Measurements from ENCODE around the gene PRKAG2.

Gene PRKAG2

DNA sequence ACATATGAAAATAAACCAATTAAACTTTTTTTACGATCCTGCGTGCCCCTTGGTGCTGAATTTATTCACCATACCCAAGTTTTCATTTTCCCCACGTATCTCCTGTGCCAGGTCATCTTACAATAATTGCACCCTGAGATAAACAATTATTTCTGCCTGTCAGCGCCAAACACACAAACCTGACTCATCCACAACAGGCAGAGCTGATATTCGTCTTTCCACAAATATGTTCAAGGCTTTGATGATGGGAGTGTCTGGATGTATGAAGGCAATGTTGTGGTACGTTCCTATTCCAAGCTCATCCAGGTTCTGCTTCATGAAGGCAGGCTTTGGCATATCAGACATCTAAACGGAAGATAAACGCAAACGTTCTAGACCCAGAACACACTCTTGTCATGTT lies 311.4 kb downstream of the PRKAG2 start:
- H3K36me3 Mint-ChIP-seq = peaks cover 8% of the 10 kb centered on the region
- H3K9me3 Mint-ChIP-seq = no peaks in the 10 kb centered on the region
- no peak overlapping the region for H3K4me3 Mint-ChIP-seq
- no peaks in the 10 kb centered on the region for H3K27me3 Mint-ChIP-seq
- H3K27ac Mint-ChIP-seq = no peak overlapping the region
- H3K4me1 Mint-ChIP-seq = peaks cover 6% of the 10 kb centered on the region

DNA sequence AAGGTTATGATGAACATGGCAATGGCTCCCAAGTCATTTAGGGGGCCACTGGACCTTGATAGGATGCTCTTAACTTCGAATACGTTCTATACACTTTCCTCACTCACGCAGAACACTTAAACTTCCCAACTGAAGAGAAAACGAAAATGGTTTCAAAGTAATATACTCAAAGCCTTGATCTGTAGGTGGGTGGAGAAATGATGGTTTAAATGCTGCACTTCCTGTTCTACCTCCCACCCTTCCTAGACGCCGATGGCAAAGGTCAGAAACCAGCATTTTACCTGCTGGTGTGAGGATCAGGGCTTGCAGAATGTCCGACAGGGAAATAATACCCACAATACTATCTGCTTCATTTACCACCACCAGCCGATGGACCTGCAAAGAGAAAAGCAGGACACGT lies 316.7 kb downstream of the PRKAG2 start:
- Mint-ChIP-seq H3K27ac (peak overlapping the region; percentile 56), H3K36me3 (peaks cover 9% of the 10 kb centered on the region), H3K4me3 (peak overlapping the region; percentile 34), H3K4me1 (peaks cover 21% of the 10 kb centered on the region), H3K27me3 (no peaks in the 10 kb centered on the region), H3K9me3 (no peaks in the 10 kb centered on the region)

DNA sequence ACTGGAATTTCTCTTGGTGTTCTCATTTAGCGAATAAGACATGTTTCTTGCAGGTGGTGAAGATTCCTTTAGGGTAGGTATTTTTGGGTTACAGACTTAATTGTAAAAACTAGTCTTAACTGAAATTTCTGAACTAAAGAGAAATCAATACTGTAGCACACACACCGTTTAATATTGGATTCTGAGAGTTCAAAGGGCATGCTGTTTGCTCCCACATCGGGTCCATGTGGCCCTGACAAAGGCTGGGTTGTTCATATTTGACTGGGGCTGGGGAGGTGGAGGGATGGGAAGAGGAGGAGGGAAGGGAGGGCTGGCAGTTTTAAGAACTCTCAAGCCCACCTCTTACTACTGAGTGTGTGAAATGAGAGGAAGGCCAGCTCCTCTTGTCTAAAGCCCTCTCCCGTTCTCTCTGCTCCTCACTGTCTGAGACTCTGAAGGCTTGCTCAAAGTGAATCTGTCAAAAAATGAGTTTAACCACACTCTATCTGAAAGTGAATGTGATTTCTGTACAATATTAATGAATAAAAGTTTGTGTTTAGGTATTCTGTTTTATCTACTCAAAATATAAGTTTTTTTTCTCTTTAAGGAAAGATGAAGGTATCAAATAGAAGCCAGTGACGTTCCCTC lies 317.2 kb downstream of the PRKAG2 start:
- H3K36me3 Mint-ChIP-seq = peaks cover 9% of the 10 kb centered on the region
- H3K27me3 Mint-ChIP-seq = no peaks in the 10 kb centered on the region
- no peaks in the 10 kb centered on the region for H3K9me3 Mint-ChIP-seq
- peaks cover 21% of the 10 kb centered on the region for H3K4me1 Mint-ChIP-seq
- peak overlapping the region; percentile 70 for H3K27ac Mint-ChIP-seq
- peak overlapping the region; percentile 34 for H3K4me3 Mint-ChIP-seq

DNA sequence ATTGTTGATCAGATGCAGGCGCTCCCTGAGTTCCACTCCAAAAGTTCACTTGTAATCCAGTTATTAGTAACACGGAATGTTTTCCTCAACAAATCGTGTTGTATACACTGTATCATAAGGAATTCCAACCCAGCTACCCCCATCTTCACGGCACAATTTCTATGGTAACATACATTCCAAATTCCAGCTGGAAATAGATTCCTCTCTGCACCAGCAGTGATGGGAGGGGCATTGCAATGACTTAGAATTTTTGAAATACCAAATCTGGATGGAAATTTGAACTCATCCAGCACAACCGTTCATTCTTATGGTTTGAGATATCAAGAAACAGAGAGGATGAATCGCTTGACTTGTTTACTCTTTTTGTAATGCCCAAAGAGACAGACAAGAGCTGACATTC lies 318.3 kb downstream of the PRKAG2 start:
- Mint-ChIP-seq H3K4me1 (peaks cover 21% of the 10 kb centered on the region), H3K36me3 (peaks cover 8% of the 10 kb centered on the region), H3K4me3 (no peak overlapping the region), H3K27me3 (no peaks in the 10 kb centered on the region), H3K9me3 (no peaks in the 10 kb centered on the region), H3K27ac (no peak overlapping the region)

DNA sequence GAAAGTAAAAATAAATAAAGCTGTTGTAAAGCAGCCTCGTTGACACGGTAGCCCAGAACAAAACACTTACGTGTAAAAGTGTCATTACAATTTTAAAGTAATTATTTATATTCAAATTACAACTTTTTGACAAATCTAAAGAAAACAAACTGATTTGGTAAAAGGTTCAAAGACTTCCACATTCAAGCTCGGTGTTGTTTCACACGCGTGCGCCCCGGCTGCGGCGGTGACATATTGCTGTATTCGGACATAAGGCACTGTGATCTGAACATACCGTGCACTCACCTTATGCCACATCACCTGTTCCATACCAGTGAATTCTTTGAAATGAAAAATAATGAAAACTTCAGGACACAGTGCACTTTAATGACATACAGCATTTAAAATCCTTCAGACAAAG lies 320.3 kb downstream of the PRKAG2 start:
- H3K36me3 Mint-ChIP-seq = peaks cover 4% of the 10 kb centered on the region
- H3K9me3 Mint-ChIP-seq = no peaks in the 10 kb centered on the region
- H3K27ac Mint-ChIP-seq = no peak overlapping the region
- H3K4me1 Mint-ChIP-seq = peaks cover 21% of the 10 kb centered on the region
- no peak overlapping the region for H3K4me3 Mint-ChIP-seq
- no peaks in the 10 kb centered on the region for H3K27me3 Mint-ChIP-seq

DNA sequence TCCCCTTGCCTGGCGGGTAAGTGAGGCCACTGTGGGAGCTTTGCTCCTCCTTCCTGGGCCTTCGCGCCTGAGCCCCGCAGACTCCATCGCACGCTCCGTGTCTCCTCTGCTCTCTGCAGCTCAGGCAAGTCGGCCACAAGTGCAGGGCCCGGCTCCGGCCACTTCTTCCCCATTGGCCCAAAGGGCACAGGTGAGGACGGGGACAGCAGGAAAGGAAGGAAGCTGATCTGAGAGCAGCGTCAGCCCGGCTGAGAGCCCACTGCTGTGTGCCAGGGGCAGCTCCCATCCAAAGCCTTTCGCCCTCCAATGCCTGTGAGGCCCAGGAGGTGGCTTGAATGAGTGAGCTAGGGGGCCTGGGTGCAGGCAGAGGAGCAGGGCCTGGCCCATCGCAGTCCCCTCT lies 323.6 kb downstream of the PRKAG2 start:
- Mint-ChIP-seq H3K9me3 (no peaks in the 10 kb centered on the region), H3K27me3 (no peaks in the 10 kb centered on the region), H3K27ac (no peak overlapping the region), H3K4me1 (peaks cover 7% of the 10 kb centered on the region), H3K36me3 (no peaks in the 10 kb centered on the region), H3K4me3 (no peak overlapping the region)

DNA sequence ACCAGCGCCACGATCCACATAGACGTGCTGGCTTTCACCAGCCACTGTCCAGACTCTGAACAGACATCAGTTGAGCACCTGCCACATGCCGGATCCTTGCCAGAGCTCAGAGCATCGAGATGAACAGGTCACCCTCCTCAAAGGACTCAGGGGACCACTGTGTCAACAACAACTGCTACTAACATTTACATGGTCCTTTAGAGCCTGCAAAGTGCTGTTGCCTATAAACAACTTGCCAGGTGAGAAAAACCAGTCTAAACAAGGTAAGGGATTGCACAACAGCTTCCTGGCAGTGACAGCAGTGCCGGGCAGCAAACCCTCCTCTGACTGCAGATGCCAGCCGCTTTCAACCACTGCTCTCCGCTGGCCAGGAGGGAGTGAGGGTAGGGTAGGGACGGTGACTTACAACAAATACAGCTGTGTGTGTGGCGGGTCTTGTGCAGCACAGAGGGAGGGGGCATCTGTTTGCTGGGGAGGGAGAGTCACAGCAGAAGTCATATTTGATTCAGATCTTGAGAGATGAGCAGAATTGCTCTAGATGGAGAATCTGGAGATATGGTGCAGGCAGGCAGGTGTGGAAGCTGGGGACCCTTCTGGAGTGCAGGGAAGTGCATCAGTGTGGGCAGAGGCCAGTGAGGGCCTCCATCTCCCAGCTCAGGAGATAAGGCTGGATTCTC lies 324.4 kb downstream of the PRKAG2 start:
- H3K27me3 Mint-ChIP-seq = no peaks in the 10 kb centered on the region
- H3K36me3 Mint-ChIP-seq = no peaks in the 10 kb centered on the region
- H3K27ac Mint-ChIP-seq = peak overlapping the region; percentile 26
- no peaks in the 10 kb centered on the region for H3K9me3 Mint-ChIP-seq
- peaks cover 7% of the 10 kb centered on the region for H3K4me1 Mint-ChIP-seq
- no peak overlapping the region for H3K4me3 Mint-ChIP-seq

DNA sequence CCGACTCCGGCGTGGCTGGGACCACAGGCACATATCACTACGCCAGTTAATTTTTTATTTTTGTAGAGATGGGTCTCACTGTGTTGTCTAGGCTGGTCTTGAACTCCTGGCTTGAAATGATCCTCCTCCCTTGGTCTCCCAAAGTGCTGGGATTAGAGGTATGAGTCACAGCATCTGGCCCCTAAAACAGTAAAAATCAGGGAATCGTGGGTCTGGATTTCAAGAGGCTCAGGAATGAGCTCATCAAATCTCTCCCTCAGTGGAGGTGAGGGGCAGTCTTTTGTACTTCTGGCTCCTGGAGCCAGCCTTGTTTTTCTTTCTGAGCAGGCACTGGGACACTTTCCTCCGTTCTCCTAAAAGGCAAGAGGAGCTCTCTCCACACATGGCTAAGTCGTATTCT lies 325.1 kb downstream of the PRKAG2 start:
- Mint-ChIP-seq H3K27me3 (no peaks in the 10 kb centered on the region), H3K4me3 (no peak overlapping the region), H3K4me1 (peaks cover 7% of the 10 kb centered on the region), H3K36me3 (no peaks in the 10 kb centered on the region), H3K9me3 (no peaks in the 10 kb centered on the region), H3K27ac (no peak overlapping the region)

DNA sequence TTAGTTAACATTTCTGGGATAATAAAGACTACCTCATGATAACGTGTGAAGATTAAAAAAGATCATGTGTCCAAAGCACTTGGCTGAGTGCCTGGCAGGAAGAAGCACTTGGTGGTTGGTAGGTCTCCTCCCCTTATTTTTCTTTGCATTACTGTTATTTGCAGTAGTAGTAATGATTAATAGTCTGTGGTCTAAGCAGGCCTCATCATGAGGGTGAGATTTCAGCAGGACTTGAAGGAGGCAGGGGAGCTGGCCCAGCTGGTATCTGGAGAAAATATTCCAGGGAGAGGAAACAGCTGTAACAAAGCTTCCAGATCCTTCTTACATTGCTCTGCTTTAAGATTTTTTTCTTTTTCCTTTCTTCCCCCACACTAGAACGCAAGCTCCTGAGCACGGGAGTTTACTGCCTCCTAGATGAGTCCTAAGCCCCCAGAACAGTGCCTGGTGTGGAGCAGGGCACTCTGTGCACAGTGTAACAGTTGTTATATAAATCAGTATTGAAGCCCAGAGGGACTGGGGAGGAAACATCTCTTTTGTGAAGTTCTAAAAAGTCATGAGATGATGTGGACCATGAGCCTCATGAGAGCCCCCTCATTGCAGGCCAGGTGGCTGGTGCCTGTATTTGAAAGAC lies 326.1 kb downstream of the PRKAG2 start:
- Mint-ChIP-seq H3K27me3 (no peaks in the 10 kb centered on the region), H3K4me3 (no peak overlapping the region), H3K9me3 (no peaks in the 10 kb centered on the region)

DNA sequence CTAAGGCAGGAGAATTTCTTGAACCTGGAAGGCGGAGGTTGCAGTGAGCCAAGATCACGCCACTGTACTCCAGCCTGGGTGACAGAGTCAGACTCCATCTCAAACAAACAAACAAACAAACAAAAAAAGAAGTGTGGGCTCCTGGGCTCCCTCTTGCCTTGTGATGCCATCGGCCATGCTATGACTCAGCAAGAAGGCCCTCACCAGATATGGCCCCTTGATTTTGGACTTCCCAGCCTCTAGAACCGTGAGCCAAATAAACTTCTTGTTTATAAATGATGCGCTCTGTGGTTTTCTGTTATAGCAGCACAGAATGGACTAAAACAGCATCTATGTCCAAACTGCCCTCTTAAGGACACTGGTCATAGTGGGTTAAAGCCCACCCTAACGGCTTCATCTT lies 327.3 kb downstream of the PRKAG2 start:
- no peak overlapping the region for H3K4me3 Mint-ChIP-seq
- no peaks in the 10 kb centered on the region for H3K9me3 Mint-ChIP-seq
- no peak overlapping the region for H3K27ac Mint-ChIP-seq
- H3K27me3 Mint-ChIP-seq = no peaks in the 10 kb centered on the region
- no peaks in the 10 kb centered on the region for H3K36me3 Mint-ChIP-seq
- H3K4me1 Mint-ChIP-seq = peaks cover 7% of the 10 kb centered on the region

More for the DNA sequence above, 326.1 kb downstream of the PRKAG2 start:
- H3K4me1 Mint-ChIP-seq = peaks cover 7% of the 10 kb centered on the region
- no peak overlapping the region for H3K27ac Mint-ChIP-seq
- no peaks in the 10 kb centered on the region for H3K36me3 Mint-ChIP-seq

DNA sequence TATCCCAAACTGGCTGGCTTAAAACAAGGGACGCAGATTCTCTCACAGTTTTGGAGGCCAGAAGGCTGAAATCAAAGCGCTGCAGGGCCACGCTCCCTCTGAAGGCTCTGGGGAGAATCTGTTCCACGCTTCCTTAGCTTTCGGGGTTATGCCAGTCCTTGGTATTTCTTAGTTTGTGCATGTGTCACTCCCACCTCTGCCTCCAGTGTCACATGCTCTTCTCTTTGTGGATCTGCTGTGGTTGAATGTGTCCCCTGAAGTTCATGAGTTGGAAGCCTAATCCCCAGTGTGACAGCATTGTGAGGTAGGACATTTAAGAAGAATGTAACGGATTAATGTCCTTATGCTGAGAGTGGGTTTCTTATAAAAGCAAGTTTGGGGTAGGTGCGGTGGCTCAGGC lies 327.8 kb downstream of the PRKAG2 start:
- Mint-ChIP-seq H3K27ac (no peak overlapping the region), H3K36me3 (no peaks in the 10 kb centered on the region), H3K9me3 (no peaks in the 10 kb centered on the region), H3K4me1 (peaks cover 7% of the 10 kb centered on the region), H3K4me3 (no peak overlapping the region), H3K27me3 (no peaks in the 10 kb centered on the region)

DNA sequence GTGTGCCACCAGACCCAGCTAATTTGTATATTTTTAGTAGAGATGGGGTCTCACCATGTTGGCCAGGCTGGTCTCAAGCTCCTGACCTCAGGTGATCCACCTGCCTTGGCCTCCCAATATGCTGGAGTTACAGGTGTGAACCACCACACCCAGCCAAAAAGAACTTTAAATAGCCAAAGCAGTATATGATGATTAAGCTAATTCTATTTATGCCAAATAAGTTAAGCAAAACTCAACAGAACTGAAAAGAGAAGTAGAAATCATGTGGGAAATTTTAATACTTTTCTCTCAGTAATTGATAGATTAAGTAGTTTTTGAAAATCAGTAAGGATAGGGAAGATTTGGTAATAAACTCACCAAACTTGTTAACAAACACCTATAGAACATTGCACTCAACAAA lies 332.7 kb downstream of the PRKAG2 start:
- no peaks in the 10 kb centered on the region for H3K4me1 Mint-ChIP-seq
- H3K36me3 Mint-ChIP-seq = no peaks in the 10 kb centered on the region
- no peaks in the 10 kb centered on the region for H3K9me3 Mint-ChIP-seq
- peaks cover 2% of the 10 kb centered on the region for H3K27me3 Mint-ChIP-seq
- H3K4me3 Mint-ChIP-seq = no peak overlapping the region
- no peak overlapping the region for H3K27ac Mint-ChIP-seq

DNA sequence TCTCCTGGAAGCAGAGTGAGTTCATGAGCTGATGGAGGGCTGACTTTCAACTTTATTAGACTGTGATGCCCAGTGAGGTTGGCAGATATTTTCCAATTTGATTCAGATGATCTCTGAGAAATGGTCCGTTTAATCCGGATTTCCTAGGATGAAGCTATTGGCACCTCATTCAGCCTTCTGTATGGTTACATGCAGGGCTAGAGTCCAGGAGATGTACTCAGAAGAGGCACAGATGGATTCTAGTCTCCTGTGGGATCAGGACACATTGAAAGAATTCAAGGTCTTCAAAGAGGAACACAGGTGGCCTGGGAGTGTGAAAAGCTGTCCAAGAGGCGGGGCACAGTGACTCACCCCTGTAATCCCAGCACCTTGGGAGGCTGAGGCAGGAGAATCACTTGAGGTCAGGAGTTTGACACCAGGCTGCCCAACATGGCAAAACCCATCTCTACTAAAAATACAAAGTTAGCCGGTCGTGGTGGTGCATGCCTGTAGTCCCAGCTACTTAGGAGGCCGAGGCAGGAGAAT lies 334.2 kb downstream of the PRKAG2 start:
- Mint-ChIP-seq H3K36me3 (no peaks in the 10 kb centered on the region), H3K4me3 (no peak overlapping the region), H3K9me3 (no peaks in the 10 kb centered on the region), H3K4me1 (peaks cover 8% of the 10 kb centered on the region), H3K27me3 (peaks cover 2% of the 10 kb centered on the region), H3K27ac (no peak overlapping the region)

DNA sequence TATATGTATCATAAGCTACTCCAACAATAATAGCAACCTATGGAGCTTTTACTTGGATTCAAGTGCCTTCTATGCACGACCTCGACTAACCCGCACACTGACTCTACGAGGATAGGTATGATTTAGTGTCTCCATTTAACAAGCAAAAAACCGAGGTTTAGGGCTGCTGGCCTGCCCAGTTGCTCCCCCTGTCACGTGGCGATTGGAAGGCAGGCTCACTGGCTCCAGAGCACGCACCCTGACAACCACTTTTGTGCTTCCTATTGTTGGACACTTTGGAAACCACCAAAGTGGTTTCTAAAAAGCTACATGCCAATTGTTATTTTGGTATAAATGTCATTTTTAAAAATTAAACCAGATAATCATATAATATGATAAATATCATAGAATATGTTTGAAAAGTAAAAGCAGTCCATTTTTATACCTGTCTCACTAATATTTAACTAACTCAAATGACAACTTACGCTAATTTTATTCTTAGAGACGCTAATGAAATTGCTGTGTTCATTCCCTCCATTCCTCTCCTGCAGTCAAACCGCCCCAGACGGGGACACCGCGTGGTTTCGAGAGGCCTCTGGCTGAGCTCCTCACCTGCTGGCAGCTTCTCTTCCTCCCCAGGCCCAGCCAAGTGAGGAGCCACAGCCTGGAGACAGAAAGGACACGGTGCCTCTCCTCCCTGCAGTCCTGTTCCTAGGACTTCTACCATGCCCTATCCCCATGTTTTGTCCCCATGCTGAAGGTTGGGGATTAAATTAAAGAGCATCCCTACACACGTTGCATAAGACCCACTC lies 335.0 kb downstream of the PRKAG2 start:
- peaks cover 14% of the 10 kb centered on the region for H3K4me1 Mint-ChIP-seq
- H3K4me3 Mint-ChIP-seq = no peak overlapping the region
- H3K27me3 Mint-ChIP-seq = peaks cover 2% of the 10 kb centered on the region
- no peak overlapping the region for H3K27ac Mint-ChIP-seq
- no peaks in the 10 kb centered on the region for H3K36me3 Mint-ChIP-seq
- H3K9me3 Mint-ChIP-seq = no peaks in the 10 kb centered on the region

DNA sequence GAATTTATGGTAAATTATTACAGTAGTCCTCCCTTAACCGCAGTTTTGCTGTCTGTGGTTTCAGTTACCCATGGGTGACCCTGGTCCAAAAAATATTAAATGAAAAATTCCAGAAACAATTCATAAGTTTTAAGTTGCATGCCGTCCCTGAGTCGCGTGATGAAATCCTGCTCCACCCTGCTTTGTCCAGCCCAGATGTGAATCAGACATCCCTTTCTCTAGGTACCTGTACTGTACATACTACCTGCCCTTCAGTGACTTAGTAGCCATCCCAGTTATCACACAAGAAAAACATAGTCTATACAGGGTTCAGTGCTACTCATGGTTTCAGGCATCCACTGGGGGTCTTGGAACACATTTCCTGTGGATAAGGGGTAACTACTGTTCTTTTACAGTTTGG lies 336.8 kb downstream of the PRKAG2 start:
- no peak overlapping the region for H3K4me3 Mint-ChIP-seq
- no peak overlapping the region for H3K27ac Mint-ChIP-seq
- peaks cover 21% of the 10 kb centered on the region for H3K4me1 Mint-ChIP-seq
- no peaks in the 10 kb centered on the region for H3K9me3 Mint-ChIP-seq
- H3K36me3 Mint-ChIP-seq = peaks cover 4% of the 10 kb centered on the region
- peaks cover 4% of the 10 kb centered on the region for H3K27me3 Mint-ChIP-seq

Measured in activated naive CD4-positive, alpha-beta T cell treated with anti-CD3 and anti-CD28 coated beads, Interleukin-2, amount 50 U/mL, for 24 hours (primary cell).